Measurements from ENCODE around the gene KCNC1.

KCNC1 gene

DNA sequence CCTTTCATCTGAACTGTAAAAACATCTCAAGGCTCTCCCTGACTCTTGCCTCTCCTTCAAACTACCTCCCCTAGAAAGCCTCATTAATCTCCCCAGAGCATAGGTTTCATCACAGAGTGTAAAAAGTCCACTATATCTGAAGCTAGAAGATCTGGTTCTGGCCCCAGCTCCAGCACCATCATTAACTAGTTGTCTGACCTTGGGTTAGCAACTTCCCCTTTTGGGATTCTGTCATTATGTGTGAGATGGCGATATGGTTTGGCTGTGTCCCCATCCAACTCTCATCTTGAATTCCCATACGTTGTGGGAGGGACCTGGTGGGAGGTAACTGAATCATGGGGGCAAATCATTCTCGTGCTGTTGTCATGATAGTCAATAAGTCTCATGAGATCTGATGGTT lies 97.3 kb downstream of the KCNC1 start:
- no peak for DNase-seq

Data from NCI-H226 (cell line).